Gastrocnemius medialis (tissue), 4 donors: ENCODE measurements around the gene RPAP2.

Source experiments
- CTCF ChIP-seq, 5 experiments: fragments of 450-650 bp in 3 of 5; fragments of 200-600 bp in 2 of 5; sonication (generic) in 2 of 5; IDR thresholded peaks in 4 of 5; conservative IDR thresholded peaks in 1 of 5; 1 replicate in 4 of 5; 2 replicates in 1 of 5; pipeline ENCODE4 v1.5.1; 2016 to 2019; ENCODE audit warnings: antibody characterized with exemption in 5 of 5, mild to moderate bottlenecking in 3 of 5, moderate library complexity in 3 of 5
- POLR2A ChIP-seq, 2 donors: fragments of 450-650 bp; IDR thresholded peaks; one replicate each; pipeline ENCODE4 v1.6.1; 2017; ENCODE audit warnings: antibody characterized with exemption in 2 of 2, mild to moderate bottlenecking in 2 of 2, moderate library complexity in 2 of 2

GRCh38 chr1:92324784-92325183, 25.9 kb downstream of the RPAP2 start:
- TF ChIP-seq CTCF (IDR thresholded peaks at IDR 0.05 in 4 of 5, conservative IDR thresholded peaks at IDR 0.05 in 1 of 5) (no peak), POLR2A (IDR thresholded peaks at IDR 0.05) (no peak)
